H54 (cell line): Measurements from ENCODE around the gene DAP.

ENCODE experiments used
- DNase-seq: peaks from one replicate; pipeline ENCODE4 v3.0.0; 2011; ENCODE audit warnings: low spot score, mixed read lengths; ENCODE audit not compliant: insufficient read length
- FAIRE-seq: peaks from 3 replicates; lab custom pipeline; 2011; peaks lifted over from hg19 to GRCh38; lab: Jason Lieb, UNC
- POLR2A ChIP-seq: IDR thresholded peaks from 2 replicates; pipeline ENCODE4 v1.6.1; 2011; ENCODE audit warnings: low read depth, mild to moderate bottlenecking, low read length

DAP gene

GRCh38 chr5:10689391-10690081 is 71.5 kb downstream of the DAP start:
- no peak for TF ChIP-seq POLR2A
- FAIRE-seq (no peak), DNase-seq (peak; percentile 61)

DNA sequence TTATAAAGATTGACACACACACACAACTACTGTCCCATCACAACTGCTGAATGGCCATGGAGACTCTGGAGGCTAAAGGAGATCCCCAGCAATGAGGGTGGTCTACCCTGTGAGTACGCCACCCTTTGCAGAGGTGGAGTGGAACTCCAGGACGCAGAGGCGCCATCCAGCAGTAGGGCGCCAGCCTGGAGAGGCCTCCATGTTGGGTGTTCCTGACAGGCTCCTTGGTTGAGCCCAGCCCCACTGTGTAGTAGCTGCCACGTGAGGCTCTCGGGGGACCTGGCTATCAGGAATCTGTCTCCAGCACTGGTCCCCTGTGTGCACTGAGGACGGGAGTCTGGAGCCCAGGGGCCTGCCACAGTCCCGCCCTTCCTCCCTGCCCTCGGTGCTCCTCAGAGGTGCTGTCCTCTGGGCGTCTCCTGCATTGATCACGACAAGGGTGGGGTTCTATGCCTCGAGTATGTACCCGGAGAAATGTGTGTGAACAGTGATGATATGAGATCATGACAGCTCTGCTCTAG is 72.3 kb downstream of the DAP start:
- TF ChIP-seq POLR2A: no peak
- FAIRE-seq (no peak), DNase-seq (no peak)

- FAIRE-seq (no peak), DNase-seq (no peak)
- no peak for TF ChIP-seq POLR2A
Measured at GRCh38 chr5:10686890-10687289, 74.1 kb downstream of the DAP start.

- no peak for DNase-seq
- no peak for FAIRE-seq
- TF ChIP-seq POLR2A: no peak
Measured at GRCh38 chr5:10685115-10685521, 75.9 kb downstream of the DAP start.

DNA sequence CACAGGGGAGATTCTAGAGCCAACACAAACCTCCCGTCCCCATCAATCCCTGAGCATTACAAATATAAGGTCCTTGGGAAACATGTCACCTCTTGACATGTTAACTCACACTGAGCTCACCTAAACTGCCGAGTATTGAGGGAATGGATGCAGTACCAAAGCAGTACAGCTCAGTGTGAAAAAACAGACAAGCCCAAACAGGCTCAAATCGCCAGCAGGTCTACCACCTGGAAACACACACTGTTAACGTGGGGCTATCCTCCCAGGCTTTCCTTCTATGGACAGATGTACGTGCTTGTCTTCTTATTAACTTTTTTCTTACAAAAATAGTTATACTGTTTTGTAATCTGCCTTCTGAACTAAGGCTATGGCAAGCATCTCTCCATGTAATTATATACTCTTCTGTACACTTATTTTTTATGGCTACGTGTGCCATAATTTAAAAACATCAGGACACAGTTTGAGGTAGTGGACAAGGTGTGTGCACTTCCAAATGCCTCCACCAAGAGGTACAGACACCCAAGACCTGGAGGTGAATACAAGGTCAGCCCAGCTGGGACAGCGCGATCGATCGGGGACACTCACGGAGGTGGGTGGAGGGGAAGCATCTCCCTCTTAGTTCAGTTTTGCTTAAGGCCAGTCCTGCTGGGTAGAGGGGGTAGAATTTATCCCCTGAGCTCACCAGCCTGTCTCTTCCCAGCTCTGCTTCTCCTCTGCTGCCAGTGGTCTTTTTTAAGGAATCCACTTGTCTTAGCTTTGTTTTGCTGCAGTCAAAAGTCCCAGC is 76.5 kb downstream of the DAP start:
- no peak for TF ChIP-seq POLR2A
- DNase-seq (no peak), FAIRE-seq (no peak)

DNA sequence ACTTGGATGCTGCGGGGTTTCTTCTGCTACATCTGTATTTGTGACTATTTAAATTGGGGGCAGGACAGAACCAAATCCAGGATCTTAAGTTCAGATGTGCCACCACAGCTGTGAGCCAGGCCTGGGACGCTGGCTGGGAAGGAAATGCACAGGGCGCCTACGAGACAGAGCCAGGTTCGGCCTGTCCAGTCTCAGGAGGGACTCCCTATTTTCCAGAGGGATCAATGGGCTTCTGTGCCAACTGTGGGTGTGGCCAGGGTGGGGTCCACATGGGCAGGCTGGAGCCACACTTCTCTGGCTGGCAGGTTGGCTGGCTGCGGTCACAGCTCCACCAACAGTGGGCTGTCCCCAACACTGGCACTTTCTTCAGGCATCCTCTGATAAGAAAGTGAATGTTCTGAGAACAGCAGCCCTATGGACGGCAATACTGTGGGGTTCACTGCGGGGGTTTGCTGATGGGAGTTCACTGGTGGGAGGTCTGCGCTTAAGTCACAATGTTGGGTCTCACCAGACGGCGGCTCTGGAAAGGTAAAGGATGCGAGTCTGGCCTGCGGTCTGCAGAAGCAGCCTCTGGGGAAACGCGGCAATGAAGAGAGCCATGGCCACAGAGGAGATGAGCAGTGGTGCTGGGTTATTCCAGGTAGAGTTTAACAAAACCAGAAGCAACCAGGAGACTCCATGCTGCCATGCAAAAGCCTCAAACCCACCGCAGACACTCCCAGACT is 78.1 kb downstream of the DAP start:
- DNase-seq (no peak), FAIRE-seq (no peak)
- no peak for TF ChIP-seq POLR2A

DNA sequence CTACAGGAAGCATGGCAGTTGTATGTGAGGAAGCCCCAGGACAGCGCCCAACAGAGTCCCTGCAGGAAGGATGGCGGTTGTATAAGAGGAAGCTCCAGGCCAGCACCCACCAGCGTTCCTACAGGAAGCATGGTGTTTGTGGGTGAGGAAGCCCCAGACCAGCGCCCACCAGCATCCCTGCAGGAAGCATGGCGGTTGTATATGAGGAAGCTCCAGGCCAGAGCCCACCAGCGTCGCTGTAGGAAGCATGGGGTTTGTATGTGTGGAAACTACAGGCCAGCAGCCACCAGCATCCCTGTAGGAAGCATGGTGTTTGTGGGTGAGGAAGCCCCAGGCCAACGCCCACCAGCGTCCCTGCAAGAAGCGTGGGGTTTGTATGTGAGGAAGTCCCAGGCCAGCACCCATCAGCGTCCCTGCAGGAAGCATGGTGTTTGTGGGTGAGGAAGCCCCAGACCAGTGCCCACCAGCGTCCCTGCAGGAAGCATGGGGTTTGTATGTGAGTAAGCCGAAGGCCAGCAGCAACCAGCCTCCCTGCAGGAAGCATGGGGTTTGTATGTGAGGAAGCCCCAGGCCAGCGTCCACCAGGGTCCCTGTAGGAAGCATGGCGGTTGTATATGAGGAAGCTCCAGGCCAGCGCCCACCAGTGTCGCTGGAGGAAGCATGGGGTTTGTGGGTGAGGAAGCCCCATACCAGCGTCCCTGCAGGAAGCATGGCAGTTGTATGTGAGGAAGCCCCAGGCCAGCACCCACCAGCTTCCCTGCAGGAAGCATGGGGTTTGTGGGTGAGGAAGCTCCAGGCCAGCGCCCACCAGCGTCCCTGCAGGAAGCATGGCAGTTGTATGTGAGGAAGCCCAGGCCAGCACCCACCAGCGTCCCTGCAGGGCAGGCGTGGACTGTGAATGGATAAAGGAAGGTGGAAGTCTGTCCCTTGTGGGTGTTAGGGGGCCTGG is 79.0 kb downstream of the DAP start:
- no peak for TF ChIP-seq POLR2A
- DNase-seq (no peak), FAIRE-seq (no peak)

DNA sequence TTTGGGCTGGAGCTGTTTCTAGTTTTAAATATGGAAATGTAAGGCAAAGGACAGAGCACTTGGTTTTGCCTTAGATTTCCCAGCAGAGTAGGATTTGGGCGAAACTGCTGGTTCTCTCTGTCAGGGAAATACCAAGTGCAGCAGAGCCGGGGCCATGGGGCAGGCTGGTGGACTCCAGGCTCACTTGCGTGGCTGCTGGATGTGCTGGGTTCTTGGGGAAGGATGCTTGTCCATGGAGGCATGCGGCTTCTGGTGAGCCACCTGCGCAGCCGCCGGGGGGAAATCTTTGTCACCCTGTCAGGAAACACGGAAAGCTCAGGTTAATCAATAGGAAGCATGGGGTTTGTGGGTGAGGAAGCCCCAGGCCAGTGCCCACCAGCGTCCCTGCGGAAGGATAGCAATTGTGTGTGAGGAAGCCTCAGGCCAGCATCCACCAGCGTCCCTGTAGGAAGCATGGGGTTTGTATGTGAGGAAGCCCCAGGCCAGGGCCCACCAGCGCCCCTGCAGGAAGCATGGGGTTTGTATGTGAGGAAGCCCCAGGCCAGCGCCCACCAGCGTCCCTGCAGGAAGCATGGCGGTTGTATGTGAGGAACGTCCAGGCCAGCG is 80.1 kb downstream of the DAP start:
- no peak for FAIRE-seq
- TF ChIP-seq POLR2A: no peak
- DNase-seq: no peak

- FAIRE-seq (no peak), DNase-seq (no peak)
- TF ChIP-seq POLR2A: no peak
Measured at GRCh38 chr5:10679336-10679988, 81.6 kb downstream of the DAP start.

DNA sequence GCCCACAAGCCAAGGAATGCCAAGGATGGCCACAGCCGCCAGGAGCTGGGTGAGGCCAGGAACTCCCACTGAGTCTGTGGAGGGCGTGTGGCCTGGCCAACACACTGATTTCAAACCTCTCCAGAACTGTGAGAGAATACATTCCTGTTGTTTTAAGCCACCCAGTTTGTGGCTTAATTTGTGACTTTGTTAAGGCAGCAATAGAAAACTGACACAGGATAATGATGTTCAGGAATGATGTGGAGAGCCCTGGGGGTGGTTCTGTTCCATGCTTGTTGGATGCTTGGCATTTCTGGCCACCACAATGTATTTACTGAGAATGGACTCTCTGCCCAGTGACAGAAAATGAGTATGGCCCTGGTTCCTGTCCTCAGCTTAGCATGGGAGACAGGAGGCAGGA is 82.8 kb downstream of the DAP start:
- FAIRE-seq (no peak), DNase-seq (no peak)
- TF ChIP-seq POLR2A: no peak

DNA sequence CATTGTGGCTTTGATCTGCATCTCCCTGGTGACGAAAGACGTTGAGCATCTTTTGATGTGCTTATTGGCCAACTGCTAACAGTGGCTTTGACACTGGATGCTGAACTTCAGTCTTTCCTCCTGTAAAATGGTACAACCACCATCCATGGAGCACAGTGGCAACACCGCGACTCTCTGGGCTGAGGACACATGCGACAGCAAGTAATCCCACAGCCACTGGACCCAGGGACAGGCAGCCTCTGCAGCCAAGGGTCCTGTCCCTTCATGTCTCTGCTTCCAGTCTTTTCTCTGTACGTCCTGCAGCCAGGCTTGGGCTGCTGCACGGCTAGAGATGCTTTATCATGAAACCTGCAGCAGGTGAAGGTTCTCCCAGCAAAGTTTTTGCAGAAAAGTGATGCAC is 83.5 kb downstream of the DAP start:
- FAIRE-seq (no peak), DNase-seq (no peak)
- no peak for TF ChIP-seq POLR2A

- DNase-seq: no peak
- no peak for TF ChIP-seq POLR2A
- FAIRE-seq: no peak
Measured at GRCh38 chr5:10676946-10677345, 84.1 kb downstream of the DAP start.
